Suppressor macrophage treated with lipopolysaccharide for 4 hours (primary cell): ENCODE data around the gene TLE4.
A peak's percentile ranks its signal among the peaks of the same experiment; 100 is the strongest.
"Not testable (repeated sequence)": the region's sequence is repeated elsewhere in the genome, so short reads cannot be mapped to it uniquely, and the experiment has no call there.

Source experiments
- DNase-seq: peaks from one replicate; pipeline ENCODE4 v3.0.0-alpha.2; 2020

TLE4 gene

GRCh38 chr9:79571309-79572031 is at the start of gene TLE4:
TLE4 (plus strand) TSS chr9:79571965; CDS start chr9:79572791, 826 bp downstream.
- DNase-seq, result peak; percentile 100

DNA sequence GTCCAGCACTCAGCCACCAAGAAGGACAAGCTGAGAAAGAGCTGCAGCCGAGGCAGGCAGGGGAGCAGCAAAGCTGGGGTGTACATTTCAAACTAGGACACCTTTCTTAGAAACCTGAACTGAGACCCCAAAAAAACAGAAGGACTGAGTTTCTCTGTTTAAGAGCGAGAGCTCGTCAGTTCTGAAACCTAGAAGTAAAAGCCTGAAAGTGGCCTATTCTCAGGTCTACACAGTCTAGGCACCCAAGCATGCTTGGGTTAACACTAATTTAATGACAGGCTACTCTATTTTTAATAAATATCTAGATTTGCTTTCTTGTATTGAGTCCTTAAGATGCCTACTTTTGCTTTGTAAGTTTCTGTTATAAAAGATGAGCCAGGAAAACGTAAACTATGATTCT is 49.0 kb upstream of the TLE4 start:
- no peak for DNase-seq

- no peak for DNase-seq
These were observed 47.5 kb upstream of the TLE4 start for GRCh38 chr9:79524266-79524665.

DNA sequence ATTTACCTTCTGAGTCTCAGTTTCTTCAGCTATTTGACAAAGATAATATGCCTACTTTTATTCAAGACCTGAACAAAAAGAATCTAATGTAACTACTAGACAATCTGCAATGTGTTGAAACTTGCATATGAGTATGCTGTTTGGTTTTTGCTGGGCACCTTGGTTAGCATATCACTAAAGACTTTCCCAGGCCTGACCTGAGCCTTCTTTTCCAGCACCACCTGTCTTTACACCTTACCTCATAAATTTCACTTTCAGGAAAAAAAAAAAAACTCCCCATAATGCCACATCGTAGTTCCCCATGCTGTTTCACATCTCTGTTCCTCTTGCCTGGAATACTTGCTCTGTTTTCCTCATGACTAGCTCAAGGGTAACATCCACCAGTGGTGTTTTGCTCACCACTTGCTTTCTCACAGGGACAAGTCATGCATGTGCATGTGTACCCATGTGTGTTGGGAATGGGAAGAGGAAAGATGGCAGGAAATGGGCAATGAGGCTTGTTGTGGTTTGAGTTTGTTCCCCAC is 45.6 kb upstream of the TLE4 start:
- DNase-seq, result no peak

DNA sequence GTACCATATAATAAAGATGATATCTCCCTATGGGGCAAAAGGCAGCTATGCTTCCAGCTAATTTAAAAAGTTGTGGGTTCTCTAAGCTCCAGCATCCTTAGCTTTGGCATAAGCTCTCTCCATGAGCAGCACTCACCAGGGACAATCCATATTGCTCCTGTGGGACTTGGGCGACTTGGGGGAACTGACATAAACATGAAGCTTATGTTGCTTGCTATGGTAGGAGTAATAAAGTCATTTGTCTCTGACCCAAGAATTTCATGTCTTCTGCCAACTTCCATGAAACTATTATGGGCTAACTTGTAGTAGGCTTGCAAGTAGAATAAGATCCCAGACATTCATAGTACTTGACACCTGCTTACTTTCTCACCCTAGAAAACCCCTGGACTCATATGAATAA is 36.2 kb upstream of the TLE4 start:
- no peak for DNase-seq

DNA sequence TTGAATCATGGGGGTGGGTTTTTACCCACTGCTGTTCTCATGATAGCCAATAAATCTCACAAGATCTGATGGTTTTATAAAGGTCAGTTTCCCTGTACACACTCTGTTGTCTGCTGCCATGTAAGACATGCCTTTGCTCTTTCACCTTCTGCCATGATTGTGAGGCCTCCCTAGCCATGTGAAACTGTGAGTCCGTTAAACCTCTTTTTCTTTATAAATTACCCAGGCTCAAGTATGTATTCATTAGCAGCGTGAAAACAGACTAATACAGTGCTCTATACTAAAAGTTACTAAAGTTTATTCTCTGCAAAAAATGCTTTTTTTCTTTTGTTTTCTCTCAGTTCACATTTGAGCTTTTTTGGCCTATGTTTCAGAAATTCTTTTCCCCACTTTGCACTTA is 33.9 kb upstream of the TLE4 start:
- DNase-seq, result no peak

- no peak for DNase-seq
These were observed 28.8 kb upstream of the TLE4 start for GRCh38 chr9:79542735-79543620.

DNA sequence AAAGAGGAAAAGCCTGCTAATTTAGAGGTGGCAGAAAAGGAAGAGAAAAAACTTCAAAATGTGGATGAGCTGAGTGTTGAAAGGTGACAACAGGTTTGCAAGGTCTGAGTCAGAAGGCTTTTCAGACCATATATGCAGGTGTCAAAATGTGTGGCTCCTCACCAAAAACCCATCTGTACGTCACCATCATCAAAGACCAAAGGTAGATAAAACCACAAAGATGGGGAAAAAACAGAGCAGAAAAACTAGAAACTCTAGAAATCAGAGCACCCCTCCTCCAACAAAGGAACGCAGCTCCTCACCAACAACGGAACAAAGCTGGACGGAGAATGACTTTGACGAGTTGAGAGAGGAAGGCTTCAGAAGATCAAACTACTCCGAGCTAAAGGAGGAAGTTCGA is 27.4 kb upstream of the TLE4 start:
- not testable (repeated sequence) for DNase-seq

DNA sequence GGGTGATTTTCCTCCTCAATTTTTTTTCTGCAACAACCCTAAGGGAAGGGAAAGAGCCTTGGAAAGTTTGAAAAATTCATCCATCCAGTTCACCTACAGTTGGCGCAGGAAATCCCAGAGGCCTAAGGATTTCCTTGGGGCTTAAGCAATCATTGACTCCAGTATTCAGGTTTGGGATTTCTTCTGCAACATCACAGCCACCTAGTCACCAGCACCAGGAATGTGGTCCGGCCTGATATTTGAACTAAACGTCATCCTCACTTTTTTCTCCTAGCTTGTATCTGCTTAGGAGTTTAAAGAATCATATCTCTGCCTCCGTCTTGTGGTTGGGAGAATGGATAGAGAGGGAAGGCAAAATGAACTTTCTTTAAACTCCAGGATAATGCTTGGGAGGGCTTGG is 20.2 kb upstream of the TLE4 start:
- no peak for DNase-seq

DNA sequence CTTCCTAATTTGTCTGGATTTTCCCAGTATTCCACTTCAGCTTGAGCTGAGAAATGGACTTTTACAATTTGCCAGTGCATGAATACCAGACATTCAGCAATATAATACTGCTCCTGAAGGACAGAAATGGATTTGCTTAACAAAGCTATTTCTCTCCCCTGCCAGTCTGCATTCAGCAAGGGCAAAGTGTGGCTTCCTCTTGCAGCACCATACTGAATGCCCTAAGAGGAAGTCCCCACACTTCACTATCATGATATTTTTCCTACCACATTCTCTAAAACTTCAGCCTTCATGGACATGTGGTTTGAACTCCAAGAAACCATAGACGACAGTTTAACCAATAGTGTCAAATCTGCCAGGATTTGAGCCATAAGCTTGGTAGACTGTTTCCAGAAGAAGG is 19.8 kb upstream of the TLE4 start:
- peak; percentile 25 for DNase-seq

DNA sequence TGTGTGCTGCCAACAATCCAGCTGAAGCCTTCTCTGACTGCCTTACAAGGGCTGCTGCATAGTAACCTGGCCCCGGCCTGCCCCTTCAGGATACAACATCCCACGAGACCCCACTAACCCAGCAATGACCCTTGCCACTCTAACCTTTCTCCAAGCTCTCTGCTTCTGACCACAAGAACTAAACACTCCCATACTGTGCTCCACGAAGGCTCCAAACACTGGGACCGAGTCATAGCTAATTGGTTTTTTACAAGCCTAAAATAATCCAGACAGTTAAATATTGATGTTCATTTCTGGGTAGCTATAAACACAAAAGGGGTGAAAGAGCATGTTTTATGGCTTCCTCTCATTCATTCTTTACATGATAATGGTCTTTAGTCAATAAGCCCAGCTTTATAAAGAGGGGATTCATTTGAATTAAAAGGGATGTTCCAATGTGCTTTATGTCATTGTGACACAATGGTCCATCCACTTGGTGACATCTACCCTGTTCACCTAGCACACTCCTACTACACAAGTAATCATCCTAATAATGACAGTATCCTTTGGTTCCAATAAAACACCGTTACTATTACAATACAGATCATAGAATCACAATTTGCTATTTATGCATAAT is 16.2 kb upstream of the TLE4 start:
- DNase-seq, result no peak

- no peak for DNase-seq
These were observed 12.1 kb upstream of the TLE4 start for GRCh38 chr9:79559495-79560181.

- no peak for DNase-seq
These were observed 8.9 kb upstream of the TLE4 start for GRCh38 chr9:79562749-79563386.

- DNase-seq, result no peak
These were observed 7.7 kb upstream of the TLE4 start for GRCh38 chr9:79564105-79564504.

DNA sequence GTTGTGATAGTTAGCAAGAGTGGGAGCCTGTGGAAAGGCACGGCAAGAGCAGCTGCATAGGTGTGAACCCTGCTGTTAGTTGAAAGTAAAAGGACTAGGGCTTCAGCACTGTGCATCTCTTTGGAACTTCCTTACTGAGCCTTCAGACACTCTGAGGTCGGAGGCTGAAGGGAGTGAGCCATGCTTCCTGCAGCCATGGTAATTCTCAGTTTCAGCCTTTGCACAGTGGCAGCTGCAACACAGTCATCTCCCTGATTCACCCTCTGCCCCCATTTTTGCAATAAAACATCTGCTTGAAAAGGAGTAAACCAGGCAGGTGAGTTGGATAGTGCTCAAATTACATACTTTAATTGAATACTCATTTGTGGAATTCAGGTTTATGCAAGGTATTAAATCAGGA is 6.5 kb upstream of the TLE4 start:
- no peak for DNase-seq

- no peak for DNase-seq
These were observed 4.1 kb upstream of the TLE4 start for GRCh38 chr9:79567671-79568098.

DNA sequence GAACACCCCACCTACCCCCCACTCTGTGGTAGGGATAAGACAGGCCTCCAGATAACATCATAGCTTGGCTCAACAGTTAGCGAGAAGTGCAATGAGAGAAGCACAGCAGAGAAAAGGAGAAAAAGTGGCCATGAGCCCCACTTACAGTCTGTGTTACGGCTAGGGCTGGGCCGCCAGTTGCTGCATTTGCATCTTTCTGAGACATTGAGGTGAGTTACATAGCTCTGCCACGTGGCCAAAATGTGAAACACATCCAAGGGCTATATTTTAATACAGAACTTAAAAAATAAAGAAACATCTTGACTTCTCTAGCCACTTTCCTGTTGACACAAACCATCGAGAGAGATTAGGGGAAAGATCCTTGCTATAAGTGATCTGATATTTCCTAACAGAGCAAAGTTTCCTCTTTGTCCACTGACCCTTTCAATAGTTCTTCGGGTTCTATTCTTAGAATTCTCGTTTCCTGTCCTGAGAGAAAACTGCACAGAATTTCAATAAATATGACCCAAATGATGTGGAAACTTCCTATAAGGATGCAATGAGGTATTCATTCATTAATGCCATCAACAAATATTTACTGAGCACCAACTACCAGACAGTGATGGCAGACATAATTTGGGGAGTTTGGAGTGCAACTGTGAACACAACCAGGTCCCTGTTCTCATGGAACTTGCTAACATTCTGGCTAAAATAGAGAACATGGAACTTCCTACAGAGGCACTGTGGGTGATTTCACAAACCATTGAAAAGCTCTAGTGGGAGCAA is 3.2 kb upstream of the TLE4 start:
- peak; percentile 46 for DNase-seq

- no peak for DNase-seq
These were observed 1.8 kb upstream of the TLE4 start for GRCh38 chr9:79569814-79570447.

GRCh38 chr9:79570448-79571308 is 1.1 kb upstream of the TLE4 start:
- peak; percentile 20 for DNase-seq

DNA sequence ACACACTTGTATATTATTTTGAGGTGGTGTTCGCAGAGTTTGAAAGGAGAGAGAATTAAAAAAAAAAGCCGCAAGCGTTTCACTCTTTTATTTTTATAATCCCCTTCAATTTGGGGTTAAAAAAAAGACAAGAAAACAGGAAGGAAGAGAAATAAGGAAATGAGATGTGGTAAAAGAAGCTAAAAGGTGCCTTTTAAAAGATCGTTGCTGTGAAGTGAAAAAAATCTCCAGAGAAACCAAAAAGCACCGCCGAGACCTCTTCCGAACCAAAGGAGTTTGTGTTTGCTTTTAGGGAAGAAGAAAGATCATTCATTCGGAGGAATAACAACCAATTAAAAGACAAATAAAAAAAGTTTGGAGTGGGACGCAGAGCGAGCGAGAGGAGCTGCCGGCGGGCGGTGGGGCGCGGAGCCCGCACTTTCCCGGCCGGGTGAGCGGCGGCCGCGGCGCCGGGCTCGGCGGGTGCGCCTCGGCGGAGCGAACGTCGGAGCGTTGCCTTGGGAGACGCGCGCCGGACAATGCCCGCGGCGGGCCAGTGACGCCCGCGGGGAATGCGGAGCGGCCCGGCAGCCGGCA is 355 bp downstream of the TLE4 start:
- DNase-seq, result peak; percentile 61
